Testis (tissue), 3 donors: ENCODE measurements around the gene TLCD2. TPM values are rescaled to one million over a fixed set of nuclear protein-coding genes. Genes with fewer than 3 reads are reported as not detected.

Experiments used
- DNase-seq: peaks from one replicate; pipeline ENCODE4 v3.0.0-alpha.2; 2019
- H3K27ac ChIP-seq, 2 donors: fragments of 200-600 bp; sonication (generic); one replicate each; pipeline ENCODE4 v1.5.1; 2019
- H3K27me3 ChIP-seq: fragments of 200-600 bp; sonication (generic); one replicate; pipeline ENCODE4 v1.5.1; 2019
- H3K36me3 ChIP-seq: fragments of 200-600 bp; sonication (generic); one replicate; pipeline ENCODE4 v1.5.1; 2017; ENCODE audit warnings: low read depth; ENCODE audit errors: missing control alignments
- H3K4me1 ChIP-seq: fragments of 200-600 bp; sonication (generic); one replicate; pipeline ENCODE4 v1.5.1; 2019
- H3K4me3 ChIP-seq, 2 donors: fragments of 200-600 bp; sonication (generic); one replicate each; pipeline ENCODE4 v1.5.1; 2017 to 2019
- H3K9me3 ChIP-seq: fragments of 200-600 bp; sonication (generic); one replicate; pipeline ENCODE4 v1.5.1; 2017
- CTCF ChIP-seq, 3 experiments: fragments of 450-650 bp in 2 of 3; fragments of 200-600 bp in 1 of 3; sonication (generic) in 1 of 3; IDR thresholded peaks; one replicate each; pipeline ENCODE4 v1.5.1; 2016 to 2019; ENCODE audit warnings: antibody characterized with exemption in 3 of 3, mild to moderate bottlenecking in 2 of 3, moderate library complexity in 1 of 3
- POLR2A ChIP-seq: fragments of 450-650 bp; IDR thresholded peaks from one replicate; pipeline ENCODE4 v1.6.1; 2017; ENCODE audit warnings: antibody characterized with exemption, mild to moderate bottlenecking, moderate library complexity
- WGBS, 2 donors: methylation state at CpG; one replicate each; pipeline ENCODE4 v1.1.5; 2018; 5-methylcytosine and 5-hydroxymethylcytosine counted together
- intact Hi-C: fragments of 100-400 bp; cut with DNase I; formaldehyde crosslinking; loops from one replicate; pipeline ENCODE4 v1.15.1; 2023; ENCODE audit warnings: low total_unique reads
- polyA plus RNA-seq: library from polyadenylated mRNA; stranded (reverse); fragments of 350-450 nt; fragmentation: Illumina TruSeq; extraction: RNeasy Lipid Tissue Mini Kit (QIAGEN cat#74804); gene quantifications from one replicate; pipeline ENCODE4 v1.2.3, GENCODE V29; 2014; ENCODE audit warnings: low read depth, low replicate concordance; ENCODE audit not compliant: insufficient read depth
- total RNA-seq, 2 donors: library from RNA; depleted of rRNA; stranded (reverse); fragments of >200 nt; gene quantifications; one replicate each; pipeline ENCODE4 v1.2.3, GENCODE V29; 2016

Gene TLCD2
- total and polyA plus RNA-seq, 3 donors from 2014 or later = 1.1 to 2.0 (median 1.2) TPM

- TF ChIP-seq CTCF (IDR thresholded peaks at IDR 0.05) = no peak
- TF ChIP-seq POLR2A = no peak
- H3K27me3 ChIP-seq = no peaks in the 10 kb centered on the region
- intact Hi-C loops = no loop called here
- H3K36me3 ChIP-seq = no peaks in the 10 kb centered on the region
- no peak overlapping the region for H3K4me3 ChIP-seq
- H3K4me1 ChIP-seq = peaks cover 30% of the 10 kb centered on the region
- DNase-seq = no peak
- peak overlapping the region; percentile 74 to 76 for H3K27ac ChIP-seq
- WGBS, 2 donors = 64 to 68% methylated on average over 6 to 20 of the region's 20 CpGs
- H3K9me3 ChIP-seq = no peaks in the 10 kb centered on the region
Measured at GRCh38 chr17:1755252-1755826, 45.2 kb upstream of the TLCD2 start.

GRCh38 chr17:1754430-1755112, 44.4 kb upstream of the TLCD2 start:
- 82 to 85% methylated on average over 23 to 25 of the region's 25 CpGs for WGBS, 2 donors
- no peak for DNase-seq
- H3K27ac ChIP-seq = peak overlapping the region; percentile 74 to 76
- peaks cover 25% of the 10 kb centered on the region for H3K4me1 ChIP-seq
- H3K36me3 ChIP-seq = no peaks in the 10 kb centered on the region
- H3K9me3 ChIP-seq = no peaks in the 10 kb centered on the region
- H3K4me3 ChIP-seq = no peak overlapping the region
- no peaks in the 10 kb centered on the region for H3K27me3 ChIP-seq
- TF ChIP-seq CTCF (IDR thresholded peaks at IDR 0.05) (no peak), POLR2A (no peak)
- intact Hi-C loops = no loop called here

GRCh38 chr17:1753767-1754429, 43.7 kb upstream of the TLCD2 start:
- Histone ChIP-seq H3K27ac (peak overlapping the region; percentile 74 to 76), H3K9me3 (no peaks in the 10 kb centered on the region), H3K4me3 (no peak overlapping the region), H3K36me3 (no peaks in the 10 kb centered on the region), H3K4me1 (peaks cover 25% of the 10 kb centered on the region), H3K27me3 (no peaks in the 10 kb centered on the region)
- WGBS, 2 donors = 81 to 86% methylated on average over 18 to 23 of the region's 23 CpGs
- no peak for TF ChIP-seq CTCF (IDR thresholded peaks at IDR 0.05)
- TF ChIP-seq POLR2A = no peak
- intact Hi-C loops = no loop called here
- DNase-seq = no peak

- TF ChIP-seq CTCF (IDR thresholded peaks at IDR 0.05) (no peak), POLR2A (no peak)
- peak; percentile 50 for DNase-seq
Measured at GRCh38 chr17:1752425-1753262, 42.5 kb upstream of the TLCD2 start.

More at GRCh38 chr17:1752425-1753262, 42.5 kb upstream of the TLCD2 start:
- intact Hi-C loops = no loop called here
- no peak overlapping the region for H3K4me3 ChIP-seq
- no peaks in the 10 kb centered on the region for H3K36me3 ChIP-seq
- 60 to 75% methylated on average over 14 to 18 of the region's 18 CpGs for WGBS, 2 donors
- H3K9me3 ChIP-seq = no peaks in the 10 kb centered on the region
- H3K4me1 ChIP-seq = peaks cover 26% of the 10 kb centered on the region
- no peaks in the 10 kb centered on the region for H3K27me3 ChIP-seq
- H3K27ac ChIP-seq = peak overlapping the region; percentile 7 to 56
